OCI-LY1 (cell line): Measurements from ENCODE around the gene BEND6.

Experiments used
- EZH2 ChIP-seq: fragments of 200-600 bp; sonication (generic), shearing (Covaris generic); IDR thresholded peaks from 2 replicates; pipeline ENCODE4 v1.8.0; 2017; ENCODE audit warnings: borderline replicate concordance, mixed run types, mild to moderate bottlenecking, antibody characterized with exemption, low read length, moderate library complexity, mixed read lengths
- TF ChIP-seq, protein P1 (sequence below): fragments of 200-600 bp; sonication (generic), shearing (Covaris generic); IDR thresholded peaks from 2 replicates; pipeline ENCODE4 v1.5.1; 2017; ENCODE audit warnings: mild to moderate bottlenecking, antibody characterized with exemption, low read length, moderate library complexity, mixed read lengths

DNA sequence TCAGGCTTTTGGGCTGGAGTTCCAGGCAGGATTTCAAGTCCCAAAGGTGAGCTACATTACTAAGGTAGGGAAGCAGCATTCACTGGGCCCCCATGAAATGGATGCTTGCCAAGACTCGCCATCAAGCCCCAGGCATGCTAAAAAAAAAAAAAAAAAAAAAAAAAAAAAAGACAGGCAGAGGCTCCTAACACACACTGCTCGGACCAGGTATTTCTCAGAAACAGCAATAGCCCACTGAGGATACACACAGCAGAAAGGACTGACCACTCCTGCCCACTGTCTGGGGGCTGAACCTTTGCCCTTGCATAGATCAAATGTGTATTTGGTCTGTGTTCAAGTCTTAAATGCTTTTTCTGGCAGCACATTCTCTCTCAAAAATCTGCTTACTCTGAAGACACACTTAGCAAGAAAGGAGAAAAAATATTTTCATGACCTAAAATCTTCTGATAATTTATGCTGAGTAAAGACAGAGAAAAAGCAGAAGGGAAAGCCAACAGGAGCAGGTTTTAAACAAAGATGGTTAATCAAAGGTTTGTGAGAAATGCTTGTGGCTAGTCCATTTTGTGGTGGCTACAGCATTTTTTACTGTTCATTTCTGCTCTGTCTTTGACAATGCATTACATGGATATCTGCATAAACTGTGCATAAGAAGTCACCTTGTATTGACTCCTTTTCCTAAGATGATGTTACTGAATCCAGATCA is 37.9 kb upstream of the BEND6 start:
- TF ChIP-seq, protein P1, sequence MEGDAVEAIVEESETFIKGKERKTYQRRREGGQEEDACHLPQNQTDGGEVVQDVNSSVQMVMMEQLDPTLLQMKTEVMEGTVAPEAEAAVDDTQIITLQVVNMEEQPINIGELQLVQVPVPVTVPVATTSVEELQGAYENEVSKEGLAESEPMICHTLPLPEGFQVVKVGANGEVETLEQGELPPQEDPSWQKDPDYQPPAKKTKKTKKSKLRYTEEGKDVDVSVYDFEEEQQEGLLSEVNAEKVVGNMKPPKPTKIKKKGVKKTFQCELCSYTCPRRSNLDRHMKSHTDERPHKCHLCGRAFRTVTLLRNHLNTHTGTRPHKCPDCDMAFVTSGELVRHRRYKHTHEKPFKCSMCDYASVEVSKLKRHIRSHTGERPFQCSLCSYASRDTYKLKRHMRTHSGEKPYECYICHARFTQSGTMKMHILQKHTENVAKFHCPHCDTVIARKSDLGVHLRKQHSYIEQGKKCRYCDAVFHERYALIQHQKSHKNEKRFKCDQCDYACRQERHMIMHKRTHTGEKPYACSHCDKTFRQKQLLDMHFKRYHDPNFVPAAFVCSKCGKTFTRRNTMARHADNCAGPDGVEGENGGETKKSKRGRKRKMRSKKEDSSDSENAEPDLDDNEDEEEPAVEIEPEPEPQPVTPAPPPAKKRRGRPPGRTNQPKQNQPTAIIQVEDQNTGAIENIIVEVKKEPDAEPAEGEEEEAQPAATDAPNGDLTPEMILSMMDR: no peak
- no peak for TF ChIP-seq EZH2
